GM19468 (cell line): Measurements from ENCODE around the gene CHCHD3.

Source experiments
- ATAC-seq: cut with Tn5 transposase; IDR thresholded peaks from one replicate; pipeline ENCODE4 v1.9.1; 2021; ENCODE audit warnings: mild to moderate bottlenecking, moderate library complexity, moderate number of reproducible peaks; ENCODE audit not compliant: unreplicated experiment; ENCODE audit errors: extremely low read depth

The CHCHD3 gene

DNA sequence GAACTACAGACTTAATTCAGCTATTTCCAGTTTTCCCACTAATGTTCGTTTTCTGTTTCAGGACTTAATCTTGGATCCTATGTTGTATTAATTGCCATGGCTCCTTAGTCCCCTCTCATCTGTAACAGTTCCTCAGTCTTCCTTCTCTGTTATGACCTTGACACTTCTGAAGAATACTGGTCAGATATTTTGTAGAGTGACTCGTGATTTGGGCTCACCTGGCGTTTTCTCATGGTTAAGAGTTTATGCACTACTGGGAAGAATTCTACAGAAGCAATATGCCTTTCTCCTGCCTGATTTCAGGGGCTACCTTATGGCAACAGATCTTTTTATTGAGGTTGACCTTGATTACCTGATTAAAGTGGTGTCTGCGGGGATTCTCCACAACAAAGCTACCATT lies 239.4 kb downstream of the CHCHD3 start:
- ATAC-seq, result no peak

- ATAC-seq, result no peak
Observed at GRCh38 chr7:132840199-132840598, 241.7 kb downstream of the CHCHD3 start.

DNA sequence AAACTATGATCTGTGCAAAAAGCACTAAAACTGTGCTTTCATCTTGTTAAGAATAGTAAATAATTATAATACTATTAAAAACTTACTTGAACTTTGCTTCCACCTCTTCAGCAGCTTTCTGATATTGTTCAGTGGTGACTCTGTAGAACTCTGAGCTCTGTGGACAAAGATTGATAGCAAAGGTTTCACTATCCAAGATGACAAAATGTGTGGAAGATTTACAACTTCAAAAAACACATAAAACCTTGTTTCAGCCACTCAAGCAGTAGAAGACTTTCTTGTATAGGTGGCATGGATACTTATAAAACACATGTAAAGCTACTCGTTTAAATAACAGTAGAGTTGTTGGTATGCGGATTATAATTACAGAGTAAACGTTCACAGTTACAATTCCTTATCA lies 243.6 kb downstream of the CHCHD3 start:
- ATAC-seq, result no peak

DNA sequence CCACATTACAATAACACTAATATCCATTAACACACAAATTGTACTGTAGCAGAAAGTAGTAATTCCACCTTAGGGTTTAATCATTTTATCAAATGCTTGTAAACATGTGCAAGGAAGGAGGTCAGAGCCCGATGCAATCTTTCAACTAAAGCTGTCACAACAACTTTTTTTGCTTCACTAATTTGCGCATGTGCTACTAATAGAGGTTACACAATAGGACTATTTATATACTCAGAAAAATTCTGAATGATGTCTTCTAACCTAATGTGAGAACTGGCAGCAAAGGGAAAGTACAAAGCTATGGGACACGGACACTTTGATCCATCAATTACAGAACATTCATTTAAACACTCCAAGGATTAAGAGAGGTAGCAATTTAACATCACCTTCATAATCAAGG lies 244.4 kb downstream of the CHCHD3 start:
- ATAC-seq, result no peak

GRCh38 chr7:132836746-132837145 lies 245.1 kb downstream of the CHCHD3 start:
- ATAC-seq, result no peak

DNA sequence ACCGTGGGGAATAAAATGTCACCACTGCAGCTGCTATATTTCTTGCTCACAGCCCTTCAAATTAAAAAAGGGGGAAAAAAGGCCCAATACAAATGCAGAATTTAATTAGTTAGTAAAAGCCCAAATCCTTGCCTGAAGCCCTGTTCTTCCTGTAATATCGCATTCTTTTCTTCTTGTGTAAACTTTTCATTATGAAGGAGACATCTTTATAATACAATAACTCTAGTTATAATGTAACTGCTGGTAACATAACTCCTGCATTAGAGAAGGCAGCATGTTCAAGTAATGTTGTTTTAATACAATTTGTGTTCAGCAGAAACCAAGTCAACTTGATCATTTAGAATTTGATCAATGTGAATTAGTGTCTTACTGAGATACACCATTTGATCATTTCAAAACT lies 250.9 kb downstream of the CHCHD3 start:
- no peak for ATAC-seq

DNA sequence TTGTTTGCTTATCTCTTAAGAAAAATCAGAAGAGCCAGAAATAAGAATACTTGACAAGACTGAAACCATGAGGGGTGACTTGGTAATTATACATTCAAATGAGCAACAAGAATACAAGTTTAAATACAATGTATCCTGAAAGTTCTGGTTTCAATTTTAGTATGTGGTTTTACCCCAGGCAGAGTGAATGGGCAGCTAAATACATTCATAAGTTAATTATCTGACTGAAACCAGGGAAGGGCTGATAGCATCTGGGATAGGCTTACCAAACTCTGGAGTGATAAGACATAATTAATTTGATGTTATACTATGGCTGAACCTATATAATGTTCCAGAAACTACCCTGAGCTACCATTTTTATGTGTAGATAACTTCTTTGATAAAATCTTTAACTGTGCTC lies 253.4 kb downstream of the CHCHD3 start:
- ATAC-seq, result no peak

GRCh38 chr7:132825932-132826835 lies 255.7 kb downstream of the CHCHD3 start:
- no peak for ATAC-seq

DNA sequence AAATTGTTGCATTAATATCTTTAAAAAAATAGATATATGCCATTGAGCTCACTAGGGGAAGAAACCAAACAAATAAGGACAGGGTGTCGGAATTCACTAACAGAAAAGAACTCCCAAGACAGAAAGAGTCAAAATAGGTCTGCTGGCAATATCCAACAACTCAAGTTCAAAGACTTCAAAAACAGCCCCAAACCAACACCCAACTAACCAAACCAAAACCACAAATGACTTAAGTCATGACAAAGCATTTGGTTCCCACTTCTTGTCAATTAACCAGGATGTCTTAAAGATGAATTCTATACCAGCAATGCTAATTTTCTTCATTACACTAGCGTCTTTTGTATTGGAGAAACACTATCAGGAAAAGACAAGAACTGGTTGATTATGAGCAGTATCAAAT lies 256.7 kb downstream of the CHCHD3 start:
- ATAC-seq, result no peak

DNA sequence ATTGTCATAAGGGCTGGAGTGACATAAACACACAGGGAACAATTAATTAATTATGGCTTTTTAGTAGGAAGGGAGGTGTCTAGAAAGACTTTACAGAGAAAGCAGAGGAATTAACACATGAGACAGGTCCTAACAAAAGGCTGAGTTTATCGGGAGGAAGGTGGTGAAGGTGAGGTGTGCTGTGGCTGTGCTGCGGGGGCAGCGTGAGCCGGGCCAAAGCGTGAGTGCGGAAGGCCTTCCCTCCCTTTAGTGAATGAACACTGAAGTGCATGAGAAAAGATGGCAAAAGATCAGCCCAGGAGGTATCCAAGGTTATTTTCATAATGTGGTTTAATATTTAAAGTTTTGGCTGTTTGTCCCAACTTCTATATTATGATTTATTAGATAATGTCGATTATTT lies 262.2 kb downstream of the CHCHD3 start:
- ATAC-seq, result no peak

DNA sequence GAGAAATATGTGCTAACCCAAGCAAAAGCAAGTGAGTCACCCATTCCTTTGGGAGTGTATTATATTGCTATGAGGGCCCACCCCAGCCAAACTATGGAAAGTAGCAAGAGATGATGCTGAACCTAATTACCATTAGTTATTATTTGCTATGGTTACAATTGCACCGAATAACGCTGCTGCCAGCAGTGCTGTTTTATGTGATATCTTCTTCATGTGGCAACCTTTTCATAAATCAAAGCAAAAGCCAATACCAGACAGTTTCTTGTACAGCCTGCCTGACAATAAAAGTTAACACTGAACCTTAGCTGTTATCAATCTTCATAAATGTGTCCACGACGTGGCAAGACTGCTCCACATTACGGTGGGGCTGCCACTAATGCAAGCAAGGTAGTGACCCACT lies 263.9 kb downstream of the CHCHD3 start:
- no peak for ATAC-seq

- ATAC-seq, result no peak
Observed at GRCh38 chr7:132815696-132816311, 266.1 kb downstream of the CHCHD3 start.

- no peak for ATAC-seq
Observed at GRCh38 chr7:132815130-132815529, 266.8 kb downstream of the CHCHD3 start.

DNA sequence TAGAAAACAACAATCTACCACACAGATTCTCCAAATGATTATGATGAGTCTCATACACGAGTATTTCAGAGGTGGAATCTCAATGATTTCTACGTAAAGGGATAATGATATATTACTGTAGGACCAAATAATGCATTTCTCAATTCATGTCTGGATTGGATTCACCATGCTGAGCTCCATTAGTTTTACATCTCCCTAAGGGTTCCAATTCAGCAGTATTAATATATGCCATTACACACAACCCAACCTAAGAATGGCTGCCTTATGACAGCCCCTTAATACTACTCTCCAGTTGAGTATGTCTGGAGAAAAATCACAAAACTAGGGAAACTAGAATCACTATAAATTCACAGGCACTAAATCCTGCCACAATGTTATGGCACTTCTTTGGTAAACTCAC lies 271.3 kb downstream of the CHCHD3 start:
- ATAC-seq, result no peak

GRCh38 chr7:132806834-132807233 lies 275.1 kb downstream of the CHCHD3 start:
- ATAC-seq, result no peak

DNA sequence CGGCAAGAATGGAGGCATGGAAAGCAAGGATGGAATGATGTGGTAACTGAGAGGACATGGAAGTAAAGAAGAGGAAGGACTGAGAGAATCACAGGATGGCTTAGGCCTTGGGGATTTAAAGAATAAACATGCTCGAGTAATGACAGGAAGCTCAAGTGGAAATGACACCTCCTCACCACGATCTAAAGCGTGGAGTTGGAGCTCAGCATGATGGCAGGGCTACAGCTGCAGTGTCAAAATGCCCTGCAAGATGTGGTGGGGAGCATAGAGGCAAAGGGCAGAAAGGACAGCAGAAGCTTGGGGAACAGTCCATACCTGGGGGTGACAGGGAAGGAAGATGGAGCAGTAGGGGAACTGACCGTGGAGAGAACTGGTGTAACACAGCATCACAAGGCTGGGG lies 276.1 kb downstream of the CHCHD3 start:
- ATAC-seq, result no peak

DNA sequence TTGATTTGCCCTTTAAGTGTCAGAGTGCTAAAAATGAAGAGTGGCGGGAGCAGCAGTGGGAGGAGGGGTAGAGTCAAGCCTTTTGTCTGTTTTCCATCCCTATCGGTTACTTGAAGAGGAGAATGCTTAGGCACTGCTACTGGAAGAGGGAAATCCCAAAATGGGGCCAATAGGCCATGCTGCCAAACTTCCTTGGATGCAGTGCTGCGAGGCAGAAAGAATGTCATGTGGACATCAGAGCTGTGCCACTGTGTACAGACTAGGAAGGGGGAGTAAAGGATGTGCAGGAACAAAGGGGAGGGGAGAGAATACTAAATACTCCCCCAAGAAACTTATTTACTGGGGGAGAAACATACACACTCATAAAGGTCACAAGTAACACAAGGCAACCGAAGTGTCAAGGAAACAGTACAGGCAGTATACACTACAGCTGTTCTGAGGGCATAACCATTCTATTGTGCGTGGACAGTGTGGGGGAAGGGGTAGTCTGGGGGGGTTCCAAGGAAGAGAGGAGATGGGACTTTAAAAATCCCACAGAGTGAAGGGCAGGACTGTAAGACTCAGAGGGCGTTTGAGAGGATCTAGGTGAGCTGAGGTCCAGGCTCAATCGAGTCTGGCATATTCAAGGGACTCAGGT lies 276.9 kb downstream of the CHCHD3 start:
- no peak for ATAC-seq

DNA sequence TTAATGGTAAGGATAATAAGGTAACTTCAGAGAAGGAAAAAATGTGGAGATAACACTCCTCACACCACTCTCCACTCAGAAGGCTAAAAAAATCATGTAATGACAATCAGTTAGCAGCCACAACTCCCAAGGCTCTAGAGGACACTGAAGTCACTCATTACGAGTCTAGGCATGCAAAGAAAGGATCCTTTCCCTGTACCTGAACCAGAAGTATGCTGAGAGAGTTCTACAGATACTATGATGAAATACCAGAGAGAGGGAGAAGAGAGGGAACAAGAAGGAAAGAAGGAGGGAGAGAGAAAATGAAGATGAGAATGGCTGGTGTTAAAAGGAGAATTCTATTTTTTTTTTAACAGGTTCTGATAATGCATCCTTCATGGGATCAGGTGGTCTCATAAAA lies 281.4 kb downstream of the CHCHD3 start:
- ATAC-seq, result no peak

DNA sequence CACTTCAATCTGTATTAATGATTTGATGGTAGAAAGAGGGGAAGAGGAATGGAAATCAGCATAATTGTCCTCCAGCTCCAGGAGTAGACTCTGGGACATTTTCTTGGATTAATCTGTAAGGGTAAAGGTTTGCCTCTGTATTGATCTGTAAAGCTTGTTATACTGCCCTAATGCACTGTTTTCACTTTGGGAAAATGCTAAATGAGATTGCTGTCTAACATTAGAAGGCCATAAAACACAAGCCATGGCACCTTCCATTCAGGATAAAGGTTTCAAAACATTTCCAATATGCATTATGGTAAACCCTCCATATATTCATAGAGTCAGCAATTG lies 282.8 kb downstream of the CHCHD3 start:
- no peak for ATAC-seq

- no peak for ATAC-seq
Observed at GRCh38 chr7:132797152-132797551, 284.7 kb downstream of the CHCHD3 start.

- ATAC-seq, result no peak
Observed at GRCh38 chr7:132793474-132793873, 288.4 kb downstream of the CHCHD3 start.
